Smooth muscle cell of the coronary artery (primary cell): Measurements from ENCODE around the gene ATP6V1G1. TPM values are rescaled to one million over a fixed set of nuclear protein-coding genes. Genes with fewer than 3 reads are reported as not detected.

ENCODE experiments used
- total RNA-seq: library from RNA; depleted of rRNA; stranded (reverse); fragments of >200 nt; gene quantifications from 2 replicates; pipeline ENCODE4 v1.2.3, GENCODE V29; 2014; ENCODE audit warnings: low replicate concordance

Gene ATP6V1G1
- 35.2 and 137 TPM in 2 replicates for total RNA-seq

GRCh38 chr9:114587345-114588202 is at the start of gene ATP6V1G1:
Gene ATP6V1G1 (plus strand): TSS chr9:114587769. CDS start chr9:114587839, 70 bp downstream.

Other genes starting within 250 kb of the ATP6V1G1 start
- gene AKNA, start 199.8 kb upstream of the ATP6V1G1 start, total RNA-seq: 4.1 and 6.1 TPM in 2 replicates
- gene WHRN, start 82.3 kb upstream of the ATP6V1G1 start, total RNA-seq: 0.83 and 1.2 TPM in 2 replicates
- 1.6 and 6.8 TPM in 2 replicates for gene TMEM268, start 23.5 kb downstream of the ATP6V1G1 start, total RNA-seq
- not detected in 2 replicates for gene TEX53, start 70.0 kb downstream of the ATP6V1G1 start, total RNA-seq
- not detected in 2 replicates for gene TEX48, start 94.4 kb downstream of the ATP6V1G1 start, total RNA-seq
- gene TNFSF15, start 218.3 kb downstream of the ATP6V1G1 start, total RNA-seq: under 0.01 and 0.12 TPM in 2 replicates